SK-N-MC (cell line): ENCODE results near the gene TTLL1.

Experiments
- DNase-seq: peaks from one replicate; pipeline ENCODE4 v3.0.0-alpha.2; 2011; ENCODE audit warnings: low read depth, low spot score
- H3K27ac ChIP-seq: fragments of 200-600 bp; sonication (generic); 2 replicates; pipeline ENCODE4 v1.5.1; 2016; ENCODE audit warnings: mixed run types
- H3K36me3 ChIP-seq: fragments of 200-600 bp; sonication (generic); 2 replicates; pipeline ENCODE4 v1.6.1; 2017; ENCODE audit warnings: antibody characterized with exemption, low read length, mixed read lengths; ENCODE audit not compliant: insufficient read depth
- H3K4me3 ChIP-seq: fragments of 200-600 bp; sonication (generic); 2 replicates; pipeline ENCODE4 v1.5.1; 2016
- H3K9ac ChIP-seq: fragments of 200-600 bp; sonication (generic); 2 replicates; pipeline ENCODE4 v1.8.0; 2017; ENCODE audit warnings: mixed run types, mixed read lengths; ENCODE audit not compliant: insufficient read length
- H3K9me3 ChIP-seq: fragments of 200-600 bp; sonication (generic); 2 replicates; pipeline ENCODE4 v1.6.1; 2017; ENCODE audit warnings: low read depth, mild to moderate bottlenecking, antibody characterized with exemption, low read length, moderate library complexity, mixed read lengths
- EZH2 ChIP-seq: fragments of 200-600 bp; sonication (generic); IDR thresholded peaks from one replicate; pipeline ENCODE4 v1.6.1; 2017; ENCODE audit warnings: antibody characterized with exemption
- FOXP2 ChIP-seq: optimal IDR thresholded peaks from 2 replicates; pipeline ENCODE3; 2011; ENCODE audit warnings: mild to moderate bottlenecking, moderate library complexity; ENCODE audit not compliant: insufficient read depth; ENCODE audit errors: extremely low read length, control extremely low read depth
- POLR2AphosphoS5 ChIP-seq: IDR thresholded peaks from 2 replicates; pipeline ENCODE4 v1.6.1; 2012; ENCODE audit warnings: mild to moderate bottlenecking, low read depth, low read length, borderline replicate concordance

Gene TTLL1

GRCh38 chr22:43085658-43086606 lies 3.3 kb downstream of the TTLL1 start:
- no peak for DNase-seq
- Histone ChIP-seq H3K4me3 (no peak overlapping the region), H3K9me3 (no peaks in the 10 kb centered on the region), H3K9ac (no peak overlapping the region), H3K36me3 (no peaks in the 10 kb centered on the region), H3K27ac (no peak overlapping the region)
- TF ChIP-seq EZH2 (no peak), FOXP2 (no peak), POLR2AphosphoS5 (no peak)

DNA sequence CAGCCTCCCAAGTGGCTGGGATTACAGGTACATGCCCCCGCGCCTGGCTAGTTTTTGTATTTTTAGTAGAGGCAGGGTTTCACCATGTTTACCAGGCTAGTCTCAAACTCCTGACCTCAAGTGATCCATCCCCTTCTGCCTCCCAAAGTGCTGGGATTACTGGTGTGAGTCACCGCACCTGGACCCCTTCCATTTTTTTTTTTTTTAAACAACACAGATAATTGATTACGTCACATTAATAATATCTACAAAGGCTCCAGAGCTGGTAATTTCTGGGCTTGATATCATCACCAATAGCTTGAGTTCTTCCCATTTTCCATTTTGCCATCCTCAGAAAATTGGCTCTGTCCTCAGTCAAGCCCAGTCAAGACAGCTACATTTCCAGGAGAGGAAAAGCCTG lies 7.2 kb downstream of the TTLL1 start:
- H3K9me3 ChIP-seq: no peaks in the 10 kb centered on the region
- H3K36me3 ChIP-seq: no peaks in the 10 kb centered on the region
- TF ChIP-seq FOXP2 (no peak), EZH2 (no peak), POLR2AphosphoS5 (no peak)
- H3K9ac ChIP-seq: no peak overlapping the region
- no peak overlapping the region for H3K4me3 ChIP-seq
- no peak for DNase-seq
- no peak overlapping the region for H3K27ac ChIP-seq

DNA sequence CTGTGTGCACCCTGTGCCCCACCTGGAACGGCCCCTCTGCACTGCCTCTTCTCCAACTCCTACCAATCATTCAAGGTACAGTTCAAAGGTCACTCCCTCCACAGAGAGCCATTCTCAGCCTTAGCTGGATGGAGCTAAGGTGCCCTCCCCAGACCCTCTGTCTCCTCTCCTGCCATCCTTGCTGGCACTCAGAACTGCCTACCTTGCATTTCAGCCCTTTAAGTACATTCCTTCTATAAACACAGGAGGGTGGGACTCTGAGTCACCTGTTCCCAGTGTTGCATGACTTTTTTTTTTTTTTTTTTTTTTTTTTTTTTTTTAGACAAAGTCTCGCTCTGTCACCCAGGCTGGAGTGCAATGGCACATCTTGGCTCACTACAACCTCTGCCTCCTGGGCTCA lies 8.6 kb downstream of the TTLL1 start:
- DNase-seq: no peak
- TF ChIP-seq FOXP2: no peak
- no peak for TF ChIP-seq POLR2AphosphoS5
- TF ChIP-seq EZH2: no peak
- no peaks in the 10 kb centered on the region for H3K36me3 ChIP-seq
- no peak overlapping the region for H3K9ac ChIP-seq
- no peaks in the 10 kb centered on the region for H3K9me3 ChIP-seq
- H3K4me3 ChIP-seq: no peak overlapping the region
- H3K27ac ChIP-seq: no peak overlapping the region

GRCh38 chr22:43079742-43080141 lies 9.4 kb downstream of the TTLL1 start:
- H3K36me3 ChIP-seq: no peaks in the 10 kb centered on the region
- H3K27ac ChIP-seq: no peak overlapping the region
- no peak for DNase-seq
- no peak overlapping the region for H3K9ac ChIP-seq
- TF ChIP-seq EZH2: no peak
- no peak for TF ChIP-seq FOXP2
- no peak for TF ChIP-seq POLR2AphosphoS5
- no peaks in the 10 kb centered on the region for H3K9me3 ChIP-seq
- no peak overlapping the region for H3K4me3 ChIP-seq

DNA sequence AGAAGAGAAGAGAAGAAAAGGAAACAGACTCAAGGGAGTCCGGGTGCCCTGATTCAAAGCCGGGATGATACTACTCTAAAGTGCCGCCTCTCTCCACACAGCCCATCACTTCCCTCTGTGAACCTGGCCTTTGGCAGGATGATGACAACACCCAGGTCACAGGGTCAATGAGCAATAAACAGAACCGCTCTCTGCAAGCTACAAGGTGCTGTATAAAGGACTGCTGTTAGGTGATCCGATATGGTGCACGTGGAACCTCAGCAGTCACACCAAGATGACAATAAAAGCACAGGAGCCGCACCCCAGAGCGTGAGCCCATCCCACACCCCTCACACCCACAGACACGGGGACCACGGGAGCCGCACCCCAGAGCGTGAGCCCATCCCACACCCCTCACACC lies 10.7 kb downstream of the TTLL1 start:
- Histone ChIP-seq H3K36me3 (no peaks in the 10 kb centered on the region), H3K4me3 (no peak overlapping the region), H3K27ac (no peak overlapping the region), H3K9ac (no peak overlapping the region), H3K9me3 (no peaks in the 10 kb centered on the region)
- TF ChIP-seq POLR2AphosphoS5 (no peak), FOXP2 (no peak), EZH2 (no peak)
- no peak for DNase-seq

GRCh38 chr22:43077121-43077877 lies 11.9 kb downstream of the TTLL1 start:
- no peak overlapping the region for H3K4me3 ChIP-seq
- no peak overlapping the region for H3K27ac ChIP-seq
- H3K9ac ChIP-seq: no peak overlapping the region
- H3K36me3 ChIP-seq: no peaks in the 10 kb centered on the region
- TF ChIP-seq FOXP2 (no peak), POLR2AphosphoS5 (no peak), EZH2 (no peak)
- no peak for DNase-seq
- no peaks in the 10 kb centered on the region for H3K9me3 ChIP-seq

GRCh38 chr22:43066844-43067385 lies 22.3 kb downstream of the TTLL1 start:
- Histone ChIP-seq H3K4me3 (no peak overlapping the region), H3K27ac (no peak overlapping the region), H3K9ac (no peak overlapping the region), H3K9me3 (no peaks in the 10 kb centered on the region), H3K36me3 (no peaks in the 10 kb centered on the region)
- TF ChIP-seq FOXP2 (no peak), POLR2AphosphoS5 (no peak), EZH2 (no peak)
- DNase-seq: no peak

DNA sequence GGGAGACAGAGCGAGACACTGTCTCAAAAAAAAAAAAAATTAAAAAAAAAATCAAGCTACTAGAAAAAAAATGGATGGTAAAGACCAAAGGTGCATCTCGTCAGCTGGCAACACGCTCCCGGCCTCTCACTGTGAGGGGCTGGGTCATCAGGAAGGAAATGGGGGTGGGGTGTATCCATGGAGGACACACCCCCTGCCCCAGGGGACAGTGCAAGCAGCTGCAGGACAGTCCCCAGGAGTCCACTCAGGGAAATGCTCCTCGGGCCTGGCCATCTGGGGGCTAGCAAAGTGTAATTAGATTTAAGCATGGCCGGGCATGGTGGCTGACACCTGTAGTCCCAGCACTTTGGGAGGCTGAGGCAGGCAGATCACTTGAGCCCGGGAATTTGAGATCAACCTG lies 23.1 kb downstream of the TTLL1 start:
- no peak overlapping the region for H3K4me3 ChIP-seq
- H3K9me3 ChIP-seq: no peaks in the 10 kb centered on the region
- no peaks in the 10 kb centered on the region for H3K36me3 ChIP-seq
- TF ChIP-seq EZH2 (no peak), POLR2AphosphoS5 (no peak), FOXP2 (no peak)
- no peak overlapping the region for H3K27ac ChIP-seq
- no peak overlapping the region for H3K9ac ChIP-seq
- no peak for DNase-seq
